ENCODE data around the gene ANKRD63. TPM values are rescaled to one million over a fixed set of nuclear protein-coding genes. Genes with fewer than 3 reads are reported as not detected.

The ANKRD63 gene, protein sequence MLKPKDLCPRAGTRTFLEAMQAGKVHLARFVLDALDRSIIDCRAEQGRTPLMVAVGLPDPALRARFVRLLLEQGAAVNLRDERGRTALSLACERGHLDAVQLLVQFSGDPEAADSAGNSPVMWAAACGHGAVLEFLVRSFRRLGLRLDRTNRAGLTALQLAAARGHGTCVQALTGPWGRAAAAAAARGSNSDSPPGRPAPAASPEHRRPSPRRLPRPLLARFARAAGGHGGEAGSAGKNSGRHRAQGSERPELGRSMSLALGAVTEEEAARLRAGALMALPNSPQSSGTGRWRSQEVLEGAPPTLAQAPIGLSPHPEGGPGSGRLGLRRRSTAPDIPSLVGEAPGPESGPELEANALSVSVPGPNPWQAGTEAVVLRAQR
- not detected for total RNA-seq

DNA sequence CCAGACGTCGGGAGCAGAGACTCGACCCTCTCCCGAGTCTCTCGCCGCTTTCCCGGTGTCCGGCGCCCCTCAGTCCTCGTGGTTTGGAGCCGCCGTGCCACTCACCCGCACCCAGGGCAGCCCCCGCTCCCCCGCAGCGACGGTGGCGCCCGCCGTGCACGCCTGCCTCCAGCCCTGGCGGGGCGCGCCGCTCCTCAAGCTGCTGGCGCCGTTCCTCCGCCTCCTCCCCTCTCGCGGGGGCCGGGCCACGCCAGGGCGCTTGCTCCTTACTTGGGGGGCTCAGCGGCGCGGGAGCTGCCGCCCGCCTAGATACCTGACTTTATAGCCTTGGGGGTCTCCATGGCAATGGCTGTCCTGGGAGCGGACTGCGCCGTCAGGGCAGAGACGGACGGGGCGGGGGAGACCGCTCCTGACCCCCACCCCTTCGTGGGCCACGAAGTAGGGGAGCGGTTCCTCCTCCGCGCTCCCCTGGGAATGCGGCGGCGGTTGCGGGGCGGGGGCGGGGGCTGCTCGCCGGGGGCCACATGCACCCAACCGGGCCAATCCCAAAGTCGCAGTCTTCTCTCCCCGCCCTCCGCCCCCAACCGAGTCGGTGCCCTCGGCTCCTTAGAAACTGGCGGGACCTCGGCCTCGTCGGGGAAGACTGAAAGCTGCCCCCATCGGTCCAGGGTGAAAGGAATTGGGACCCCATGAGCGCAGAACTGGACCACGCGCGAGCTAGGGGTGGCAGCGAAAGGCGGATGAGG, at the start of gene ANKRD63:
ANKRD63 (minus strand) TSS at position 196 of the 746 bp plus-strand sequence. CDS start 478 bp downstream, outside the sequence.
- no peak within 1 kb of the TSS for H3K27ac Mint-ChIP-seq
- H3K4me3 Mint-ChIP-seq = peak within 1 kb of the TSS; percentile 31
- H3K9me3 Mint-ChIP-seq = no peaks in the 10 kb centered on the region
- no peaks in the 10 kb centered on the region for H3K36me3 Mint-ChIP-seq (ENCODE audit: low read depth)
- peaks cover 13% of the 10 kb centered on the region for H3K27me3 Mint-ChIP-seq
- ATAC-seq (replicated peaks) = peak; percentile 52
- H3K4me1 Mint-ChIP-seq = no peaks in the 10 kb centered on the region

DNA sequence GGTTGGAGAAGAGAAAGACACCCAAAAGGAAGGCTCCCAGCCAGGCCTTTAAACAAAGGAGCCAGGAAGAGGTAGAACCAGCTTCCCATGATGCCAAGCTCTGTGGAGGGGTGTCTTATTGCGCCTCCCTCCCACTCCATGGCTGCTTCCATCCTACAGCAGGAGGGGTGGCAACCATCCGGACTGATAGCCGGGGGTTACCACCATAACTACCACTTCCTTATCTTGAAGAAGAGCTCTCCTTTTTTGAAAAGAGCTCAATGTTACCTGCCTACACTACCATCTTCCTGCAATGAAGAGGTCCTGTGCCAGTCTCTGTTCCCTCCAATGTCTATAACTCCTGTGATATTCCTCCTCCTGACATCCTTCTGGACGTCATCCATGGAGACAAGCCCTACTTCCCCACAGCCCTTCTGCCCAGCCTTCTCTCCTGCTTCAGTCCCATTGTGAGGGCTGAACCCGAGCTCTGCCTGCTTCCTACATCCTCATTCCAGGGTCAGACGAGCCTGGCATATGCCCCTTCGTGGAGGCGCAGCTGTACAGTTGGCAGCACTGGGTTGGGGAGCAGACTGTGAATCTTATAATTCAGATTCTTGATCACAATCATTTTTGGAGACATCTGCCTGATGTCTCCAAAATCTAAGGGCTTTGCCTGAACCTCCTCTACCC, 49.4 kb upstream of the ANKRD63 start:
- no peak for ATAC-seq (replicated peaks)
- peaks cover 9% of the 10 kb centered on the region for H3K4me1 Mint-ChIP-seq
- no peaks in the 10 kb centered on the region for H3K27me3 Mint-ChIP-seq
- no peaks in the 10 kb centered on the region for H3K36me3 Mint-ChIP-seq (ENCODE audit: low read depth)
- no peak overlapping the region for H3K4me3 Mint-ChIP-seq
- H3K27ac Mint-ChIP-seq = no peak overlapping the region
- no peaks in the 10 kb centered on the region for H3K9me3 Mint-ChIP-seq

DNA sequence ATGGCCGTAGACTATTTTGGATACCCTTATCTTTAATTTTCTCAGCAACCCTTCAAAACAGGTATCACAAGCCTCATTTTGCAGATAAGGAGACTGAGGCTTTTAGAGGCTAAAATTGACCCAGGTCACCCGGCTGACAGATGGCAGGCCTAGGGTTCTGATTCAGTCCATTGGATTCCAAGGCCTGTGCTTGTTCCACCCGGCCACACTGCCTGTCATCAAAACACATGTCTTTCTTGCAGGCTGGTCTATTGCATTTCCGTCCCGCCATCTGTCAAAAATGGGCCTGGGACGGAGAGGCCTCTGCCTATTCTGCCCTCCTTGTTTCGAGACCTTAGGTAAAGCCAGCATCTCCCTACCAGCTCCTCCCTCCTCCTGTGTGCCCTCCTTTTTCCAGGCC, 48.8 kb upstream of the ANKRD63 start:
- Mint-ChIP-seq H3K4me3 (no peak overlapping the region), H3K27me3 (no peaks in the 10 kb centered on the region), H3K27ac (no peak overlapping the region), H3K9me3 (no peaks in the 10 kb centered on the region), H3K4me1 (peaks cover 9% of the 10 kb centered on the region), H3K36me3 (ENCODE audit: low read depth) (no peaks in the 10 kb centered on the region)
- no peak for ATAC-seq (replicated peaks)

DNA sequence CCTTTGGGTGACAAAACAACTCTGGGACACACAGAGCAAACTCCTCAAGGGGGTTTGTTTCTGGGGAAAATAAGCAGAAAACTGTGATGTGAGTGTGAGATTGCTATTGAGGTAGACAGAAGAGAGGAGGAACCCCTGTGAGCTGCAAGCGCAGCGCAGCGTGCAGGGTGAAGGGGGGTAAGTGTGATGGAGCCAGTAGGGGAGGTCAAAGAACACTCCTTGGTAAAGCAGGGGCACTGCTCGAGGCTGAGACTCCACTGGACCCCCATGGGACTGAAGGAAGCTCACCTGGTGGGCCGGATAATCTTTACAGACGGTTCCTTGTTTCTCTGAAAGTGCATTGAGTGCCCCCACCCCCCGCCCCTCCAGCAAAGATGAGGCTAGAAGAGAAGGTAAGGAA, 48.2 kb upstream of the ANKRD63 start:
- ATAC-seq (replicated peaks) = no peak
- Mint-ChIP-seq H3K27ac (no peak overlapping the region), H3K4me3 (no peak overlapping the region)

DNA sequence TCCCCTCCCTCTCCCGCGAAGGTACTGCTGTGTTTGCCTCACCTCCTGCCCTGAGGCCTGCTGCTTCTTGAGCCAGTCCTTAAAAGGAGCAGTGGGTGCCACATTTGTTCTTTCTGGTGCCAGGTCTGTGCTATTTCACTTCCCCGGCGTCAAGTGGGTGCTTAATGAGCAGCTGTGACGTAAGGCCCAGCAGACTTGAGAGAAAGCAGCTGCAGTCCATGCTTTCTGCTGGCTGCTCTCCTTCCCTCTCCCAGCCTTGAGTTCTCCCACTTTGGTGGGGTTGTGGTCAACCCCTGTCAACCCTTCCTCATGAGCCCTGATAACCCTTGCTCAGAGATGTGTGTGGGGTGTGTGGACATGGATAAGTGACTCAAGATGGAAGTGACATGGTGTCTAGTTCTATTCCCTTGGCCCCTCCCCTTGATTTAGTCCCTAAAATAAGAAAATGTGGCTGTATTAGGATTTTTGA, 47.5 kb upstream of the ANKRD63 start:
- ATAC-seq (replicated peaks) = no peak
- H3K27me3 Mint-ChIP-seq = no peaks in the 10 kb centered on the region
- no peak overlapping the region for H3K4me3 Mint-ChIP-seq
- no peaks in the 10 kb centered on the region for H3K9me3 Mint-ChIP-seq
- peaks cover 9% of the 10 kb centered on the region for H3K4me1 Mint-ChIP-seq
- H3K27ac Mint-ChIP-seq = no peak overlapping the region
- H3K36me3 Mint-ChIP-seq (ENCODE audit: low read depth) = no peaks in the 10 kb centered on the region

More for the DNA sequence above, 48.2 kb upstream of the ANKRD63 start:
- Mint-ChIP-seq H3K27me3 (no peaks in the 10 kb centered on the region), H3K4me1 (peaks cover 9% of the 10 kb centered on the region), H3K9me3 (no peaks in the 10 kb centered on the region), H3K36me3 (ENCODE audit: low read depth) (no peaks in the 10 kb centered on the region)

DNA sequence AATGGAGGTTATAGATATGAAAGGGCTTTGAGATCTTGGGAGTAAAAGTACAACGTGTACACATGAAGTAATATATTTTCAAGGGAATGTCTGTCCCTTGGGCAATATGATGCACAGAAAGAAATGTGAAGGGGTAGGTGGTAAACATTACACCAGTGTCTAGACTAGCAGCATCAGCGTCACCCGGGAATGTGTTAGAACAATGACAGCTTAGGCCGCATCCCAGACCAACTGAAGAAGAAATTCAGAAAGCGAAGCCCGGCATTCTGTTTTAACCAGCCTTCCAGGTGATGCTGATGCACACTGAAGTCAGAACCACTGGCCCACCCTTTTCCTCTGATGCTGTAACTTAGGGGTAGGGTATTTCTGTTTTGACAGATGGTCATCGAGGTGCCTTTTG, 46.9 kb upstream of the ANKRD63 start:
- no peak for ATAC-seq (replicated peaks)
- Mint-ChIP-seq H3K27me3 (no peaks in the 10 kb centered on the region), H3K4me3 (no peak overlapping the region), H3K36me3 (ENCODE audit: low read depth) (no peaks in the 10 kb centered on the region), H3K27ac (no peak overlapping the region), H3K9me3 (no peaks in the 10 kb centered on the region), H3K4me1 (peaks cover 9% of the 10 kb centered on the region)

DNA sequence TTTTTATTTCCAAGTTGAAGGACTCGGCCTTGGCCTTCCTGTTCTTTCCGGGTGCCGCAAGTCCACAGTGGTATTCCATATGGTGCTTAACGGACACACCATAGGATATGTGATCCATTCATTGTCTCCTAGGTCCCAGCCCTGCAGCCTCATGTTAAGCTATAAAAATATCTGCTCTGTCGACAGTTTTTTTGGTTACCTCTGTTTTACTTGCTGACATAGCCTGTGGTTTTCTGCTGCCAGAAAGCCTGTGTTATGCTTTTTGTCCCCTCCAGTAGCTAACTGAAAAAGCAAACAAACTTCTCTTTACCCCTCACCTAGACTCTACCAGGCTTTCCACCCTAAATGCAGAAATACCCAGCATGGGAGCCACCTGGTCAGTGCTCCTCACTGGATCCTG, 45.9 kb upstream of the ANKRD63 start:
- H3K4me3 Mint-ChIP-seq = no peak overlapping the region
- no peak for ATAC-seq (replicated peaks)

DNA sequence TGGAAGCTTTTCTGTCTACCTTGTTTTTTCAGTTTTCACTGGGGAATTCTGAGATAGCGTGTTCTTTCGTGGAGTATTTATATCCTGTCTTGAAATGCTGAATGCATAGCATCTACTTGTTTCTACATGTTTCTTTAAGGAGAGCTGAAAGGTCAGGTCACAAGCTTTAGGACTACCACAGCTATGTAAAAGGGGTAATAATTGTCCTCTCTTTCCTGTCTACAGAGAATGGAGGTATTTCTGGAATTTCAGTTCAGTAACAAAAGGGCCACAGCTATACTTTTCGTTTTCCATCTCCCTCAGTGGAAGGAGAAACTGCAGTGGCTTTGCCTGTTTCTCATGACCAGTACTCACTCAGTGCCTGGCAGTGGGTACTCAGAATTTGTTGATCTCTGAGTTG, 45.3 kb upstream of the ANKRD63 start:
- no peak overlapping the region for H3K4me3 Mint-ChIP-seq
- H3K27ac Mint-ChIP-seq = no peak overlapping the region
- no peaks in the 10 kb centered on the region for H3K27me3 Mint-ChIP-seq
- no peaks in the 10 kb centered on the region for H3K4me1 Mint-ChIP-seq
- ATAC-seq (replicated peaks) = no peak
- no peaks in the 10 kb centered on the region for H3K9me3 Mint-ChIP-seq
- no peaks in the 10 kb centered on the region for H3K36me3 Mint-ChIP-seq (ENCODE audit: low read depth)

More for the DNA sequence above, 45.9 kb upstream of the ANKRD63 start:
- Mint-ChIP-seq H3K9me3 (no peaks in the 10 kb centered on the region), H3K27me3 (no peaks in the 10 kb centered on the region), H3K4me1 (peaks cover 3% of the 10 kb centered on the region), H3K36me3 (ENCODE audit: low read depth) (no peaks in the 10 kb centered on the region), H3K27ac (no peak overlapping the region)

DNA sequence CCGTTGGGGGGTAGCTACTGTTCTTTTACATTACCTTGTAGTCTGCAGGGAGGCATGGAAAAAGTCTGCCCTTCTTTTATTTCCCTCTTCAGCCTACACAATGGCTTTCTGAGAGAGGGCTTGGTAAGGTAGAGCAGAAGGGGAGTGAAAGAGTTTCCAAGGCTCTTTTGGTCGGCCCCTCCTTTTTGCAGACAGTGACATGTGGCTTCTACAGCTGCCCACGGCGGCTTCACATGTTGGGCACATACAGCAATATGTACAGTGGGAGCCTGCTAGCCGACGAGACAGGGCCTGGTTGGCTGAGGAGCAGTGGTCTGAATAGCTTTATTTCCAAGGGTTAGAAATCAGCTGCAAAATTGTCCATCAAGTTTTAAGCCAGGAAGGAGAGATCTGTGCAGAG, 44.6 kb upstream of the ANKRD63 start:
- no peak for ATAC-seq (replicated peaks)
- Mint-ChIP-seq H3K27me3 (no peaks in the 10 kb centered on the region), H3K9me3 (no peaks in the 10 kb centered on the region), H3K27ac (no peak overlapping the region), H3K4me1 (no peaks in the 10 kb centered on the region), H3K36me3 (ENCODE audit: low read depth) (no peaks in the 10 kb centered on the region), H3K4me3 (no peak overlapping the region)

DNA sequence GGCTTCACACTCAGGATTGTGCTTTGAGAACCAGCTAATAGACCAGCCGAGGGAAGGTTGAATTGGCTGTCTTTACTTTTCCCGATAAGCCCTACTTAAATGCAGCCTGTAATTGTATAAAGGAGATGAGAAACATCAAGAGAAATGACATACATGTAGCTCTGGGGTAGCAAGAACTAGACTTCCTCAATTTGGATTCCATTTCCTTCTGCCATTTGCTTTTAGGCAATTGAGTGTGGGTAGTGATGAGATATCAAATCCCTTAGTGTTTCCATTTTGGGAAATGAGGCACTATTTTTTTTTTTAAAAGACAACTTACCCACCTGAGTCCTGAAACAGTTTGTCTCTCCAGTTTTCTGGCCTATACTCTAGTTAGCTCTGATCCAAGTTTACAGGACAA, 42.8 kb upstream of the ANKRD63 start:
- no peak for ATAC-seq (replicated peaks)
- Mint-ChIP-seq H3K27ac (no peak overlapping the region), H3K4me3 (peak overlapping the region; percentile 68), H3K27me3 (no peaks in the 10 kb centered on the region), H3K4me1 (peaks cover 11% of the 10 kb centered on the region), H3K9me3 (no peaks in the 10 kb centered on the region), H3K36me3 (ENCODE audit: low read depth) (no peaks in the 10 kb centered on the region)

DNA sequence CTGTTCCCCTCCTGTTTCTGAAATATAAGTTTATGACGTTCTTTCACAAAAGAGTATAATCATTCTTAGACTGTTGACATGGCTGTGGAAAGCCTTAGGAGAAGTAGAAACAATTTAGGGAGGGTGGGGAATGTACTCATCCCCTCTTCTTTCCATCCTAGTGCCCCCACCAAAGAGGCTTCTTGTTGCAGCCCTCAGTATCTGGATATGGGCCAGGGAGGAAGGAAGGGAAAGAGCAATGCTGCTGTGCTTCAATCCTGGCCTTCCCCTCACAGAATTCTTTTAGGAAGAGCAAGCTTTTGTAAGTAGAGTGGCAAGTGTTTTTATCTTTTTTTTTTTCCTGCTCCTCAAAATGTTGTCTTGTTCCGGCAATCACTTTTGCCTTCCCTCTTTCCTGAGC, 42.3 kb upstream of the ANKRD63 start:
- no peak for ATAC-seq (replicated peaks)
- Mint-ChIP-seq H3K27me3 (no peaks in the 10 kb centered on the region), H3K9me3 (no peaks in the 10 kb centered on the region), H3K27ac (peak overlapping the region; percentile 31), H3K36me3 (ENCODE audit: low read depth) (no peaks in the 10 kb centered on the region), H3K4me1 (peaks cover 11% of the 10 kb centered on the region), H3K4me3 (peak overlapping the region; percentile 68)

DNA sequence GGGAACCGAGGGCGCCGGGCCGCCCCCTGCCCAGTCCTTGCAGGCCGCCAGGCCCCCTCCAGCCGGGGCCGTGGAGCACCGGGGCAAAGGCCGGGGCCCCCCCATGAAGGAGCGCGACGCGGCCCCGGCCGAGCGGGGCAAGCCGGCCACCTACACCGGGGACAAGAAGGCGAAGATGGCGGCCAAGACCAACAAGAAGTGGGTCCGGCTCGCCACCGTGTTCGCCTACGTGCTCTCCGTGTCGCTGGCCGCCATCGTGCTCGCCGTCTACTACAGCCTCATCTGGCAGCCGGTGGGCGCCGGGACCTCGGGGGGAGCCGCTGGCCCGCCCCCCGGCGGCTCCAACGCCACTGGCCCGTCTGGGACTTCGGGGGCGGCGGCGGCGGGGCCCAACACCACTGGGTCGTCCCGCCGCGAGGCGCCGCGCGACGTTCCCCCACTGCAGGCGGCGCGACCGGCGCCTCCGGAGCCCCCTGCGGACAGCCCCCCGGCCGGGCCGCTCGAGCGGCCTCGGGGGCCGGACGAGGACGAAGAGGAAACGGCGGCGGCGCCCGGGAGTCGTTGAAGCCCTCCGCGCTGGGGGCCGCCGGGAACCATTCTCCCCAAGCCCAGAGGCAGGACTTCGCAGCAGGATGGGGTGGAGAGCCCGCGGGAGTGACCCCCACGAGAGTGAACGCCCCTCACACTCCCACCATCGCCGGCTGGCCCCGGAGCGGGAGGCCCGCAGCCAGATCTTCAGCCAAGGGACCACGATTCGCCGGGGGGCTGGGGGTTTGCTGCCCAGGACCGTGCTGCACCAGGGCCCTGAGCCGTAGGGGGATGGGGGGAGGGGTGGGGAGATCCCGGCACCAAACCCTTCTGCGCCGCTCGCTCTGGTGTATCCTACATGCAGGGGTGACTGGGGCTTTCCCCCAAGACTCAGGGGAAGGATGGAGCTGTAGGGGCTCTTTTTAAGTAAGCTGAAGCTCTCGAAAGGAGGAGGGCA, 41.4 kb upstream of the ANKRD63 start:
- peak overlapping the region; percentile 31 for H3K27ac Mint-ChIP-seq
- H3K36me3 Mint-ChIP-seq (ENCODE audit: low read depth) = no peaks in the 10 kb centered on the region
- peaks cover 11% of the 10 kb centered on the region for H3K4me1 Mint-ChIP-seq
- ATAC-seq (replicated peaks) = peak; percentile 25
- H3K27me3 Mint-ChIP-seq = no peaks in the 10 kb centered on the region
- H3K4me3 Mint-ChIP-seq = peak overlapping the region; percentile 68
- no peaks in the 10 kb centered on the region for H3K9me3 Mint-ChIP-seq

DNA sequence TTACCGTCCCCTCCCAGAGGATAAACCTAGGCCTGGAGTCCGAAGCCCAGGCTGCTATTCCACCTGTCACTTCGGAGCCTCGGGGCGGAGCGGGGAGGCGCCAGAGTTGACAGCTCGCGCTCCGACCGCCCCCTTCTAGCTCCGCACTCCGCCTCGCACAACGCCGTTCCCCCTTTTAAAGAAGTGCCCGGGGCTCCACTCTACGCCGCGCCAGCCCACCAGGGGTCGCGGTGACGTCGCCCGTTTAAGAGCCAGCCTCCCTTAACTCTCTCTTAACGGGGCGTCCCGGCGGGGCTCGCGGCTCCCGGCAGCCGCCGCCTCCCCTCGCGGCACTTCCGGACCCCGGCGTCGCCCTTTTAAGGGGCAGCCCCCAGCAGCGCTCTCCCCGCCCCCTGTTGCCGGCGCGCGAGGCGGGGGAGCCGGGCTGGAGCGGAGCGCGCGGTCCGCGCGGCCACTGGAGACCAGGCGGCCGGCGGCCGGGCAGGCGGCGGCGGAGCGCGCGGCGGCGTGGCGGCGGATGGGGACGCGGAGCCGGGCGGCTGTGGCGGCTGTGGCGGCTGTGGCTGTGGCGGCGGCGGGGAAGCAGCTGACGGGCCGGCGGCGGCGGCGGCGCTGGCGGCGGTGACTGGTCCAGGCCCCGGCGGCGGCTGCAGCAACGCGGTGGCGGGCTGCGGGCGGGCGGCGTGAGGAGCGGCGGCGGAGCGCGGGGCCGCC, 40.5 kb upstream of the ANKRD63 start, which contains the start of gene INAFM2:
INAFM2 (plus strand) TSS at position 454 of the 714 bp plus-strand sequence. CDS start 364 bp downstream, outside the sequence.
- H3K4me3 Mint-ChIP-seq = peak within 1 kb of the TSS; percentile 68
- no peaks in the 10 kb centered on the region for H3K9me3 Mint-ChIP-seq
- no peak within 1 kb of the TSS for H3K27ac Mint-ChIP-seq
- ATAC-seq (replicated peaks) = peak; percentile 83
- no peaks in the 10 kb centered on the region for H3K36me3 Mint-ChIP-seq (ENCODE audit: low read depth)
- H3K27me3 Mint-ChIP-seq = no peaks in the 10 kb centered on the region
- peaks cover 11% of the 10 kb centered on the region for H3K4me1 Mint-ChIP-seq
